HG02852 (cell line): ENCODE data around the gene CERK.
A peak's percentile ranks its signal among the peaks of the same experiment; 100 is the strongest.

ENCODE experiments used
- ATAC-seq: cut with Tn5 transposase; IDR thresholded peaks from one replicate; pipeline ENCODE4 v1.9.1; 2021; ENCODE audit warnings: mild to moderate bottlenecking, moderate library complexity; ENCODE audit not compliant: unreplicated experiment

The CERK gene

GRCh38 chr22:46766611-46767010 lies 28.6 kb upstream of the CERK start:
- ATAC-seq, result no peak

- ATAC-seq, result no peak
Measured at GRCh38 chr22:46764779-46765485, 26.9 kb upstream of the CERK start.

DNA sequence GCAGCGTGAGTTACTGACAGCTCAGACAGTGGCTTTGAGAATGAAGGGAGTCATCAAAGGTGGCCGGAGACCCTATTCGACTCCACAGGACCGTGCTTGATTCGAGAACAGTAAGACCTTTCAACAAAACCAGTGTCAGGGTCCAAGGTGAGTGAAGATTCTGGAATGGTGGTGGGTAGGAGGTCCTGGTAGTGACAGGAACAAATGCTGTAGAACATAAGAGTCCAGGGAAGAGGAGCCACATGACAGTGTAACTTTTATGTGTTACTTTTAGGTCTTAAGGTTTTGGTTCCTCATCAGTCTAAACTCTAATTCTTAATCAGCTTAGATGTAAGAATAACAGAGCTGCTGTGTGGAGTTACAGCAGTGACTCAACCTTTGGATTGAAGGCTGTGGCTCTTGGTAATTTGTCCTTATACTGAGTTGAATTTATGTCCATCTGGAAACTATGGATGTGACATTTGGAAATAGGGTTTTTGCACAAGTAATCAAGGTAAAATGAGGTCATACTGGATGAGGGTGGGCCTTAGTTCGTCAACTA lies 26.2 kb upstream of the CERK start:
- ATAC-seq, result no peak

GRCh38 chr22:46763051-46763705 lies 25.1 kb upstream of the CERK start:
- ATAC-seq, result peak; percentile 56

DNA sequence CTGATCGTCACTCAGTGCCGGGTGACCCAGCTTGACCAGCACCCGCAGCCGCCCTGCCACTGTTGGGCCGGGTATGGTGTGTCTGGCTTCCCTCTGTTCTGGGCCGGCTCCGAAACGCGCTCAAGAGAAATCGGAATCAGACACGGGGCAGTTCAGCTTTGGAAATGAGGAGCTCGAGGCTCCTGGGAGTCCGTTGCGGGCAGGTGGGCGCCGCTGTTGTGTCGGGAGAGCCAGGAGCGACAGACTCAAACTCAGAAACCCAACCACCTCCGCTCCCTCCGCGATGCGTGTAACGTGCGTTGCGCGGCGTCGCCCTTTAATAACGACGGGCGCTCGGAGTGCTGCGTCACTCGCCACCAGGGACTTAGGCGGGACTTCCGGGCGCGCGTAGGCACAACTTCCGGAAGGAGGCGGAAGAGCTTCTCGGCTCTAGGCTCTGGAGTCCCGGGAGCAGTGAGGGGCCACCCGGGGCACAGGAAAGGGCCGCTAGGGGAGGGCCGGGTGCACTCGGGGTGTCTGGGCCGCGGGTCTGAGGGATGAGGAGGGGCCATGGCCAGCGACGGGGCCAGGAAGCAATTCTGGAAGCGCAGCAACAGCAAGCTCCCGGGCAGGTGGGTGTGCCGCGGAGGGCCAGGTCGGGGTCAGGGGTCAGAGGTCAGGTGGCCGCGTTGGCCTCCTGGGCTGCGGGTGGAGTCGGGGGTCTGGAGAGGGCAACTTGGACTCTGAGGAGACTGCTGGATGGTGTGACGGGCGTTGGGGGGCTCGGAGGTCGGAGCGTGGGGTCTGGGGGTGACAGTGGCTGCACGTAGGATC lies 24.4 kb upstream of the CERK start, which contains the start of gene TBC1D22A:
TBC1D22A (plus strand) TSS at position 413 of the 813 bp plus-strand sequence; CDS start at position 550, 137 bp downstream.
- ATAC-seq, result peak; percentile 64

DNA sequence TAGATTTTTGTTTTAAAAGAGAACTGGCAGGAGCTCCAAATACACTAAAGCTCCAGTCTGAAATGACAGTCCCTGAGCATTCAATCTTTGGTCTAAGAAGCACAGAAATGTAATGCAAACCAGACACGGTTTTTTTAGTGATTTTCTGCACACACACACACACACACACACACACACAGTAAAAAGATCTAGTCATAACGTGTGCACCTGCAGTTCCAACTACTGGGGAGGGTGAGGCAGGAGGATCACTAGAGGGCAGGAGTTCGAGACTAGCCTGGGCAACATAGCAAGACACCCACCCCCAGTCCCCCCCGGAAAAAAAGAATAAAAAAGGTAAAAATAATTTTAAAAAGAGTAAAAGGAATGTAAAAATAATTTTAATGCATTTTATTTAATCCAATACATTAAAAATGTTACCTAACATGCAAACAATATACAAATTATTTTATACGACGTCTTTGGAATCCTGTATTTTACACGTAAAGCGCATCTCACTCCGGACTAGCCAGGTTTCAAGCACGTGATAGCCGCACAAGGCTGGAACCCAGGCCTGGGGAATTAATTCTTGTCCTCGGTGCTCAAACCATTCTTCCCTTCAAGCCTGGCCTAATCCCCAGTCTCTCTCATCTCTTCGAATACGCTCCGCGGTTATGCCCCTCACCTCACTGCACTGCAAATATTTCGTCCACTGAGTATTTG lies 23.6 kb upstream of the CERK start:
- no peak for ATAC-seq

DNA sequence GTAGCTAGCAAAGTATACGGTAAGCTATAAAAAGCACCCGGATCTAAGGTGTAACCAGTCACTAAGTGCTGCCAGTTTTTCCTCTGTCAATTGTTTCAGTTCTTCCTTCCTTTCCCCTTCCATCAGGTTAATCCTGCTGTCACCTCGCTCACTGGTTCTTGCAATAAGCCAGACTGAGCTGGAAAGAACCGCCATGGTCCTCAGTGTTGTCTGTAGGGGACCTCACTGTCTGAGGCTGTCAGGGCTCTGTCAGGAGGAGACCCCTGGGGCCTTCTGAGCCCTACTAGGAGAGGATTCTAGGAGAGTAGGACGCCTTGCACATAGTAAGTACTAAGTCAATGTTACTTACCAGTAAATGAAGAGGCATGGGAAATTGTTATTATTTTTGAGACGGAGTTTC lies 23.0 kb upstream of the CERK start:
- no peak for ATAC-seq

GRCh38 chr22:46758867-46759290 lies 20.8 kb upstream of the CERK start:
- ATAC-seq, result no peak

GRCh38 chr22:46758121-46758520 lies 20.1 kb upstream of the CERK start:
- ATAC-seq, result no peak

DNA sequence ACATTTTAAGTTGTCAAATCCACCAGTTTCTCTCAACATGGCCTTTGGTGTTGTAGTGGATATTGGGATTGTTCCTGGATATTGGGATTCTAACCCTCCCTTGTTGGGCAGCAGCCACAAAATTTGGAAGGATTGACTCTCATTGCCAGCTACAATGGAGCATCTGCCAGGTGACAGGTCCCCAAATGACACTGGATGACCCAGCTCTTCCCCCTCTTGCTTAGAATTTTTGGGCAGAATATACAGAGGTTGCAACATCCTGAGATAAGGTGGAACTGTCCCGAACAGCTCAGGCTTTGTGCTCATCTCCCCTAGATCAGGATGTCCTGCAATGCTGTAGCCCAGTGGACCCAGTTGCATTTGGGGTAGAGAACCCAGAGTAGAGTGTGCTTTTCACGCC lies 19.1 kb upstream of the CERK start:
- ATAC-seq, result no peak

DNA sequence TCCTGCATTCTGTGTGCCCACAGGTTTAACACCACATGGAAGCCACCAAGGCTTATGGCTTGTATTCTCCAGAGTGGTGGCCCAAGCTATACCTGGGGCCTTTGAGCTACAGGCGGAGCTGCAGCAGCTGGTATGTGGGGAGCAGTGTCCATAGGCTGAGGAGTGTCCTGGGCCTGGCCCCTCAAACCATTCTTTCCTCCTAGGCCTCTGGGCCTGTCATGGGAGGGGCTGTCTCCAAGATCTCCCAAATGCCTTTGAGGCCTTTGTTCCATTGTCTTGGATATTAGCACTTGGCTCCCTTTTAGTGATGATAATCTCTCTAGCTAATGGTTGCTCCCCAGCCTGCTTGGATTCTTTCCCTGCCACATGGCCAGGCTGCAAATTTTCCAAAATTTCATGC lies 18.0 kb upstream of the CERK start:
- no peak for ATAC-seq

GRCh38 chr22:46755525-46755924 lies 17.5 kb upstream of the CERK start:
- ATAC-seq, result no peak

DNA sequence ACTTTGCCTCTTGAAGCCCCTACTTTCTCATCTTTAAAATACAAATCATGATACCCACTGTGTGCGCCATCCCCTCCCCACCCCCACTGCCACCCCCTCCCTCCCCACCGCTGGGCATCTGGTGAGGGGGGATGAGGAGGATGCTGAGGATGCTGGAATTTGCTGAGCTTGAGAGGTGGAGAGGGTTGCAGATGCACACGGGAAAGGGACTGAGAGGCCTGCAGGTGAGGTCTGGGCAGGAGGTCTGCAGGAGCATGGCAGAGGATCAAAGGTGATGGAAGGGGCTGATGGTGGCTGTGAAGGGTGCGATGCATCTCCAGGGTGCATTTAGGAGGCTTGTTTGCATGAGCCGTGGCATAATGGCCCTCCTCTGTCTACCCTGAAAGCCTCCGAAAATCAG lies 16.8 kb upstream of the CERK start:
- no peak for ATAC-seq

GRCh38 chr22:46754110-46754799 lies 16.2 kb upstream of the CERK start:
- ATAC-seq, result no peak

DNA sequence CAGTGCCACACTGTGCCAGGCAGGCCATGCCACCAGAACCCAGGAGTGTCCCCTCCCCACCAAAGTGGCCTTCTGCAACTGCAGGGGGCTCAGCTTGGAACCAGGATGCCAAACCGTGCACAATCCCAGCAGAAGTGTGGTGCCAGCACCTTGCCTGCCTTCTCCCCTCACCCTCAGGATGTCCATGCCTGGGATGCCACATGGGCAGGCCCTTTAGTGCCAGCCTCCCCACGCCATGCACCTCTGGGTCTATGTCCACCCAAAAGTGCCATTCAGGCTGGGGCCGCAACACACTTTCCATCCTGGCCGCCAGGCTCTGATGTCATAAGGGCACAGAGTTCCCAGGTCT lies 15.7 kb upstream of the CERK start:
- no peak for ATAC-seq

GRCh38 chr22:46753360-46753759 lies 15.3 kb upstream of the CERK start:
- no peak for ATAC-seq

GRCh38 chr22:46752988-46753310 lies 14.9 kb upstream of the CERK start:
- ATAC-seq, result no peak

GRCh38 chr22:46752286-46752987 lies 14.4 kb upstream of the CERK start:
- no peak for ATAC-seq

GRCh38 chr22:46750863-46751443 lies 12.9 kb upstream of the CERK start:
- ATAC-seq, result no peak

DNA sequence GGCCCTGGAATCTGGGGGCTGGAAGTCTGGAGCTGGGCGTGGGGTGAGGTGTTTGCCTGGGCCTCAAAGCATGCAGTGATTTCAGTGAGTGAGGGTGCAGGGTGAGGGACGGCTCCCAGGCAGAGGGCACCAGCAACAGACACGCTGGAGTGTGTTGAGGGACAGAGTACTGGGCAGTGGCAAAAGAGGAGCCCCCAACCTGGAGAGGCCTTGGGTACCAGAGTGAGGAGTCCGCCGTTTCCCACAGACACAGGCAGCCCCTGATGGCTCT lies 12.4 kb upstream of the CERK start:
- ATAC-seq, result no peak
